ENCODE data around the gene NKD1.

NKD1 gene

GRCh38 chr16:50675686-50676610, 127.8 kb downstream of the NKD1 start:
- DNase-seq (ENCODE audit: low read depth), result no peak

DNA sequence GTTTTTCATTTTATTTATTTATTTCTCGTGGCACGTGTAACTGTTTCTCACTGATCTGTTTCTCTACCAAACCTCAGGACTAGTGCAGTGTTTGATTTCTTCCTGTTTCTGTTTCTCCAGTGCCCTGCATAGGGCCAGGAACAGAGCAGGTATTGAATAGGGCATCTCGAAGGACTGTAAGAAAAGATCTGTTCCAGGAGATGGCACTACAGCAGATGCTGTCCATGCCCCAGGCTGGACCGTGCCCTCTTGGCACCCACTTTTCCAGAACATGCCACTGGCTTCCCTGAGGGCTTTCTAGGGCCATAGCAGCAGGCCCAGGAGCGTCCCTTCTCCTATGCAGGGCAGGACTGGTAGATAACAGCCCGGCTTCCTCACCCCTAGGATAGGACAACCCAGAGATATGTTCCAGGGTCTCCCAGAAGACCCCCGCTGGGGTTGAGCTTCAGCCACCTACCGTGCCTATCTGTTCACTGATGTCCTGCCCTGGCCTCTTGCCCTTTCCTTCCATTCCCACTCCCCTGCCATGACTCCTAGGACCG, 128.6 kb downstream of the NKD1 start:
- DNase-seq (ENCODE audit: low read depth), result no peak

GRCh38 chr16:50677351-50677750, 129.2 kb downstream of the NKD1 start:
- DNase-seq (ENCODE audit: low read depth), result no peak

GRCh38 chr16:50678531-50678930, 130.3 kb downstream of the NKD1 start:
- no peak for DNase-seq (ENCODE audit: low read depth)

- no peak for DNase-seq (ENCODE audit: low read depth)
Measured at GRCh38 chr16:50679266-50679665, 131.1 kb downstream of the NKD1 start.

- DNase-seq (ENCODE audit: low read depth), result no peak
Measured at GRCh38 chr16:50679676-50680555, 131.7 kb downstream of the NKD1 start.

DNA sequence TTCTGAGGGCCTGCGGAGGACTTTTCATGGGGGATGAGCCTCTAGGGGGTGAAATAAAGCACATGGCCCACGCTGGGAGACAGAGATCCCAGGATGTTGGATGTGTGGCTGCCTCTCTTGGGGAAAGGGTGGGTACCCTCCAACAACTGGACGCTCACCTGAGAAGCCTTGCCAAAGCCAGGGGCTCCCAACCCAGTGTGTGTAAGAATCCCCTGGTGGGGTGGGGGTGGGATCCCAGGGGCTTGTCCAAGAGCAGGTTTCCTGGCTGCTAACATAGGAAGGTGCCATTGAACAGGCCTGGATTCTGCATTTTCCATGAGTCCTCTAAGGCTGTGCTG, 132.3 kb downstream of the NKD1 start:
- no peak for DNase-seq (ENCODE audit: low read depth)

- DNase-seq (ENCODE audit: low read depth), result no peak
Measured at GRCh38 chr16:50681021-50681885, 133.1 kb downstream of the NKD1 start, which contains the start of gene SNX20. SNX20 (minus strand) TSS chr16:50681312; CDS start chr16:50677526, 3,786 bp downstream.

DNA sequence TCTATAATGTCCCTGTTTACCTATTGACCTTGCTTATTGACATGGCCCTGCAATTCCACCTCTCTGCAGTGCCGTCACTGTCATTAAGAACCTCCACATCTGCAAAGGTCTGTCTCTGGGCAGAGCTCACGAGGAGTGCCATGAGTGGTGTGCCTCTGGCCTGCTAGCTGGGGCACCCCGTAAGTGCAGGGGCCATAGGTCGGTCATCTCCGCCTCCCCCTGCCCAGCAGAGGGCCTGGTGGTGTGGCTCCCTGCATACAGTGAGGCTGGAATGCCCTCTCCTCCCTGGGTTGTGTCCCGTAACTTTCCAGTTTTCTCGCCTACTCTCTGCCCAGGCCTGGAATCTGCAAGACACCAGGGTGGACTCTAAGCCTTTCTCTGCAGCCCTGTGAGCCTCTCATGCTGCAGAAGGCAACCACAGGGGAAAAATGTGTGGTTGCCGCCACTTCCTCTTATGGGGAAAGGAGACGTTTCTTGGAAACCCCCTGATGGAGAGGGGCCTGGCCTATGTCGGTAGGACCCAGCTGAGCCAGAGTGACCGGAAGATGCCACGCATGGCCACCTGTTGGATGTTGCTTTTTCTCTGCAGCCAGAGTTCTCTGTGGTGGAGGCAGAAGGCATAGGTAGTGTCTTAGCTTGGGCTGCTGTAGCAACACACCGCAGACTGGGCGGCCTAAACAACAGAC, 135.6 kb downstream of the NKD1 start:
- DNase-seq (ENCODE audit: low read depth), result no peak

GRCh38 chr16:50684823-50685461, 136.7 kb downstream of the NKD1 start:
- no peak for DNase-seq (ENCODE audit: low read depth)

DNA sequence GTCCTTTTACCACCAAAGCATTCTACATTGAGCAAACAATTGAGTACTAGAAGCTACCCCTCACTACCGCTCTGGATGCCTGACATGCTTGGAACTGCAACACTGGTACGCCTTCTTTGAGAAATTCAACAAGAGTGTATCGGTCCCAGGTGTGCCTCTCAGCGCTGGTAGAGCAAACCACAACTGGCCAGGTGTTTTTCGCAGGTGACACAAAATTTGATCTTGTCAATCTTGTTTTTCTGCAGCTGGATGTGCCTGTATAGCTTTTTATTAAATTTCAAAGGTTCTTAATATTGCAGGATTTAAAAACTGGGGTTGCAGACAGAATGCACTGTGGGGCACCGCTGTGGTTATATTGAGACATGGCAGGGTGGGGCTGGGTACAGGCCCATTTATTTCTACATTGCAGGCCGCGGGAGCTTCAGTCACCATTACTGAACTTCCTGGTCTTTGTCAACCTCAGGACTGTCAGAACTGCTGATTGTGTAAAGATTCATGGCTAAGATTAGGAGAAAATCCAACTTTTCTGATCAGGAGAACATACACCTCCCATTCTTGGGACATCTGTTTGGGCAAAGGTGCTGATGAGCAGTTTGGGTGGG, 137.4 kb downstream of the NKD1 start:
- DNase-seq (ENCODE audit: low read depth), result no peak

- no peak for DNase-seq (ENCODE audit: low read depth)
Measured at GRCh38 chr16:50688083-50688482, 139.9 kb downstream of the NKD1 start.

DNA sequence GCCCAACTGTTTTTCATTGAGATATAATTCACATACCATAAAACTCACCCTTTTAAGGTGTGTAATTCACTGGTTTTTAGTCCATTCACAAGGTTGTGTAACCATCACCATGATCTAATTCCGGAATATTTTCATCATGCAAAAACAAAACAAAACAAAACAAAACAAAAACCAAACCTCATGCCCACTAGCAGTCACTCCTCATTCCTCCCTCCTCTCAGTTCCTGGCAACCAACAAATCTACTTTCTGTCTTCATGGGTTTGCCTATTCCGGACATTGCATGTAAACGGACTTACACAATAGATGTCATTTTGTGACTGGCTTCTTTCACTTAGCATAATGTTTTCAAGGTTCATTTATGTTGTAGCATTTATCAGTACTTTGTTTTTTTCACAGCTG, 140.7 kb downstream of the NKD1 start:
- no peak for DNase-seq (ENCODE audit: low read depth)

DNA sequence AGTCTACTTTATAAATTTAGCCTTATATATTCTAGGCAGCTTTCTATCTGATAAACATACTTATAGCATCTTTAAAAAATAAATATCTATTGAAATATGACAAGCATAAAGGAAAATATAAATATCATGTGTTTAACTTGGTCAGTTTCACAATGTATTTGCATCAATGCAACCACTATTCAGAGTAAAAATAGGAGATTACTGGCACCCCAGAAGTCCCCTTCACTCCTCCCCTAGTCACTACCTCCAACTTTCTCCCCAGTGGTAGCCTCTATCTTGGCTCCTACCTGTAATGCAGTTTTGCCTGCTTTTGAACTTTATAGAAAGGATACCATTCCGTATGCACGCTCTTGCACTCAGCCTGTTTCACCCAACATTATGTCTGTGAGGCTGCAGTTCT, 142.0 kb downstream of the NKD1 start:
- no peak for DNase-seq (ENCODE audit: low read depth)

DNA sequence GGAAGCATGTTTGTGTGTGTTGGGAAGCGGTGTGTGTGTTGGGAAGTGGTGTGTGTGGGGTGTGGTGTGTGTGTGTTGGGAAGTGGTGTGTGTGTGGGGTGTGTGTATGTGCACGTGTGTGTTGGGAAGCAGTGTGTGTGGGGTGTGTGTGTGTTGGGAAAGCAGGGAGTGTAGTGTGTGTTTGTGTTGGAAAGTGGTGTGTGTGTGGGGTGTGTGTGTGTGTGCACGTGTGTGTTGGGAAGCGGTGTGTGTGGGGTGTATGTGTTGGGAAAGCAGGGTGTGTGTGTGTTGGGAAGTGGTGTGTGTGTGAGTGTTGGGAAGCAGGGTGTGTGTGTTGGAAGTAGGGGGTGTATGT, 144.4 kb downstream of the NKD1 start:
- no peak for DNase-seq (ENCODE audit: low read depth)

- no peak for DNase-seq (ENCODE audit: low read depth)
Measured at GRCh38 chr16:50692999-50693781, 145.0 kb downstream of the NKD1 start, which contains the start of gene NOD2. NOD2 (plus strand) TSS chr16:50693606; CDS start chr16:50699496, 5,890 bp downstream.

DNA sequence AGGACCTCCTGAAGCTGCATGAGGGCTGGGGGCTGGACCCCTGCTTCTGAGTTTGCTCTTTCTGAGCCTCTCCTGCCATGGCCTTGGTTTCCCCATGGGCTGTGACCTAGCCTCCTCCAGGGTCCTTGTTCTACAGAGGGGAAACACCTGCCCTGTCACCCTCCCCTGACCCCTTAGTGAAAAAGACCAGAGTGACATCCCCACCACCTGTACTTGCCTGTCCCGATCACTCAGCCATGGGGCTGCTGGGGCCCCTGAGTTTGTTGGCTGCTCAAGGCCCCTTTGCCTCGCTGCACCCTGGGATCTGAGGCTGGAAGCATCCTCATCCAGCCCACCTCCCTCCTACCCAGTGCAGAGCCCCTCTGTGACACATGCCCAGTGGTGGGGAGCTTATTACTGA, 146.0 kb downstream of the NKD1 start:
- no peak for DNase-seq (ENCODE audit: low read depth)

- no peak for DNase-seq (ENCODE audit: low read depth)
Measured at GRCh38 chr16:50695017-50696000, 147.1 kb downstream of the NKD1 start.

Measured in non-pigmented ciliary epithelial cell (primary cell).